VCaP (cell line): ENCODE data around the gene ZBTB42.
A peak's percentile ranks its signal among the peaks of the same experiment; 100 is the strongest.

Experiments used
- H3K27ac ChIP-seq: fragments of 450-650 bp; 2 replicates; pipeline ENCODE4 v1.5.1; 2017
- CTCF ChIP-seq: fragments of 450-650 bp; conservative IDR thresholded peaks from 2 replicates; pipeline ENCODE4 v1.5.1; 2017; ENCODE audit warnings: mild to moderate bottlenecking, moderate library complexity

ZBTB42 gene

GRCh38 chr14:104799244-104800014 lies 1.5 kb upstream of the ZBTB42 start:
- H3K27ac ChIP-seq, result peak overlapping the region; percentile 96
- no peak for TF ChIP-seq CTCF

- peak; percentile 41 for TF ChIP-seq CTCF
- peak overlapping the region; percentile 96 for H3K27ac ChIP-seq
Measured at GRCh38 chr14:104800015-104800770, 708 bp upstream of the ZBTB42 start.

- TF ChIP-seq CTCF, result no peak
- peak overlapping the region; percentile 96 for H3K27ac ChIP-seq
Measured at GRCh38 chr14:104801520-104802393, 856 bp downstream of the ZBTB42 start.

GRCh38 chr14:104802394-104803184 lies 1.7 kb downstream of the ZBTB42 start:
- TF ChIP-seq CTCF, result no peak

GRCh38 chr14:104803280-104803911 lies 2.5 kb downstream of the ZBTB42 start:
- TF ChIP-seq CTCF, result no peak
- no peak overlapping the region; the same call in 1 of the 2 replicates for H3K27ac ChIP-seq

More at GRCh38 chr14:104802394-104803184, 1.7 kb downstream of the ZBTB42 start:
- peak overlapping the region; percentile 96 for H3K27ac ChIP-seq

GRCh38 chr14:104803912-104804410 lies 3.1 kb downstream of the ZBTB42 start:
- no peak overlapping the region for H3K27ac ChIP-seq
- no peak for TF ChIP-seq CTCF
